ENCODE results near the gene OOSP3. TPM values are rescaled to one million over a fixed set of nuclear protein-coding genes. Genes with fewer than 3 reads are reported as not detected.

Gene OOSP3
- total and polyA plus RNA-seq, 2 donors (not counting 3 experiments of a cell fraction or from before 2014, with no cell fraction given): not detected

DNA sequence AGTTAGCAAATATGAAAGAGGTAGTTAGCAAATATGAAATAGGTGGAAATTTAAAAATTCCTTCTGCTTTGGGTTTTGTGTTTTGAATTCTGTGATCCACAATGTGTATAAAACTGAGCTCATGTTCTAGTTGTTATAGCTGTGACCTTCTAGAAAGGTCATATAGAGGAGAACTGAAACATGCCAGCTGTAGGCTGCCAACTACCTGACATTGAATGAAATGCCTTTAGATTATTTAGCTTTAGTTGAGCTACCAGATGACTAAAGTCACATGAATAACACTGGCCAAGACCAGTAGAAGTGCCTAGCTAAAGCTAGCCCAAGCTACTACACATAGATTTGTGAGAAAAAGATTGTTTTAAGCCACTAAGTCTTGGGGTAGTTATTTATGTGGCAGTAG, 6.5 kb upstream of the OOSP3 start:
- no peaks in the 10 kb centered on the region for H4K20me1 ChIP-seq (replicated peaks; ENCODE audit: control insufficient read depth, extremely low read depth, insufficient read depth, low read length)
- no peak overlapping the region for H3K4me2 ChIP-seq (ENCODE audit: insufficient read depth, low read length)
- no peaks in the 10 kb centered on the region for H3K27me3 ChIP-seq (ENCODE audit: control insufficient read depth in 2 of 2, insufficient read depth in 2 of 2, low read length in 2 of 2)
- no peak overlapping the region for H2AFZ ChIP-seq (ENCODE audit: low read depth, low read length)
- no peak for FAIRE-seq
- H3K79me2 ChIP-seq (ENCODE audit: control insufficient read depth, insufficient read depth, low read length): no peaks in the 10 kb centered on the region
- POLR2A ChIA-PET: no interaction called here
- CTCF ChIA-PET: interaction anchor here (0.9 kb wide), 1 partner anchor 47 kb away, joined by 4 read pairs; no protein-coding TSS in a partner anchor
- H3K27ac ChIP-seq (ENCODE audit: insufficient read depth, low read depth, low read length): no peak overlapping the region
- no peak overlapping the region for H3K4me3 ChIP-seq (replicated peaks in 1 of 3; ENCODE audit: insufficient read depth in 1 of 3, low read depth in 1 of 3, low read length in 3 of 3)
- no peaks in the 10 kb centered on the region for H3K36me3 ChIP-seq (ENCODE audit: control insufficient read depth in 2 of 2, extremely low read depth in 1 of 2, insufficient read depth in 2 of 2, low read length in 2 of 2)
- BruUV-seq (replicated peaks): no TSS peak
- DNase-seq (ENCODE audit: low read depth, low spot score): no peak
- TF ChIP-seq EZH2 (IDR thresholded peaks at IDR 0.05; ENCODE audit: borderline replicate concordance, low read depth, low read length, severe bottlenecking): no peak
- no peak for TF ChIP-seq FOS (IDR thresholded peaks at IDR 0.05; ENCODE audit: borderline replicate concordance, insufficient read depth, low read length)
- TF ChIP-seq GATA2 (IDR thresholded peaks at IDR 0.05; ENCODE audit: insufficient read depth, insufficient read length, low read depth, low read length): no peak
- TF ChIP-seq POLR2A (IDR thresholded peaks at IDR 0.05; ENCODE audit: low read depth, low read length): no peak
- no peak for TF ChIP-seq JUN (IDR thresholded peaks at IDR 0.05; ENCODE audit: borderline replicate concordance, insufficient read depth, insufficient read length, low read depth)
- TF ChIP-seq, protein P1, sequence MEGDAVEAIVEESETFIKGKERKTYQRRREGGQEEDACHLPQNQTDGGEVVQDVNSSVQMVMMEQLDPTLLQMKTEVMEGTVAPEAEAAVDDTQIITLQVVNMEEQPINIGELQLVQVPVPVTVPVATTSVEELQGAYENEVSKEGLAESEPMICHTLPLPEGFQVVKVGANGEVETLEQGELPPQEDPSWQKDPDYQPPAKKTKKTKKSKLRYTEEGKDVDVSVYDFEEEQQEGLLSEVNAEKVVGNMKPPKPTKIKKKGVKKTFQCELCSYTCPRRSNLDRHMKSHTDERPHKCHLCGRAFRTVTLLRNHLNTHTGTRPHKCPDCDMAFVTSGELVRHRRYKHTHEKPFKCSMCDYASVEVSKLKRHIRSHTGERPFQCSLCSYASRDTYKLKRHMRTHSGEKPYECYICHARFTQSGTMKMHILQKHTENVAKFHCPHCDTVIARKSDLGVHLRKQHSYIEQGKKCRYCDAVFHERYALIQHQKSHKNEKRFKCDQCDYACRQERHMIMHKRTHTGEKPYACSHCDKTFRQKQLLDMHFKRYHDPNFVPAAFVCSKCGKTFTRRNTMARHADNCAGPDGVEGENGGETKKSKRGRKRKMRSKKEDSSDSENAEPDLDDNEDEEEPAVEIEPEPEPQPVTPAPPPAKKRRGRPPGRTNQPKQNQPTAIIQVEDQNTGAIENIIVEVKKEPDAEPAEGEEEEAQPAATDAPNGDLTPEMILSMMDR (IDR thresholded peaks at IDR 0.05; ENCODE audit: extremely low read depth in 1 of 2, insufficient read depth in 1 of 2, low read depth in 1 of 2, low read length in 2 of 2): no peak
- TF ChIP-seq MYC (IDR thresholded peaks at IDR 0.05; ENCODE audit: low read depth, low read length): no peak
- TF ChIP-seq, protein P2, sequence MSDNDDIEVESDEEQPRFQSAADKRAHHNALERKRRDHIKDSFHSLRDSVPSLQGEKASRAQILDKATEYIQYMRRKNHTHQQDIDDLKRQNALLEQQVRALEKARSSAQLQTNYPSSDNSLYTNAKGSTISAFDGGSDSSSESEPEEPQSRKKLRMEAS (IDR thresholded peaks at IDR 0.05; ENCODE audit: insufficient read depth, insufficient read length): no peak
- no peak for TF ChIP-seq POLR2AphosphoS5 (IDR thresholded peaks at IDR 0.05; ENCODE audit: insufficient read depth, low read depth, low read length)
- dilution Hi-C loops (cut with MboI; ENCODE audit: extremely low pct_ligation_motif_present, low sequenced_read_pairs) (no loop called here), intact Hi-C loops (cut with micrococcal nuclease) (no loop called here)
- no peaks in the 10 kb centered on the region for H3K4me1 ChIP-seq (ENCODE audit: control insufficient read depth, extremely low read depth, insufficient read depth, low read length)
- no peak overlapping the region for H3K9ac ChIP-seq (replicated peaks; ENCODE audit: extremely low read depth, insufficient read depth, low read length)
- H3K9me3 ChIP-seq (replicated peaks; ENCODE audit: control insufficient read depth, insufficient read depth, low read length): no peaks in the 10 kb centered on the region
- H3K9me1 ChIP-seq (replicated peaks; ENCODE audit: control insufficient read depth, extremely low read depth, insufficient read depth, low read length): no peaks in the 10 kb centered on the region

Measured in endothelial cell of umbilical vein (primary cell).